GM19351 (cell line): Measurements from ENCODE around the gene RPL22.

ENCODE experiments used
- ATAC-seq: cut with Tn5 transposase; IDR thresholded peaks from one replicate; pipeline ENCODE4 v1.9.1; 2021; ENCODE audit warnings: mild to moderate bottlenecking, moderate library complexity; ENCODE audit not compliant: unreplicated experiment

The RPL22 gene

GRCh38 chr1:6175411-6175828 is 24.0 kb downstream of the RPL22 start:
- ATAC-seq: no peak

- ATAC-seq: no peak
Measured at GRCh38 chr1:6174621-6175410, 24.6 kb downstream of the RPL22 start.

GRCh38 chr1:6172549-6172948 is 26.8 kb downstream of the RPL22 start:
- no peak for ATAC-seq

- no peak for ATAC-seq
Measured at GRCh38 chr1:6171548-6172124, 27.8 kb downstream of the RPL22 start.

DNA sequence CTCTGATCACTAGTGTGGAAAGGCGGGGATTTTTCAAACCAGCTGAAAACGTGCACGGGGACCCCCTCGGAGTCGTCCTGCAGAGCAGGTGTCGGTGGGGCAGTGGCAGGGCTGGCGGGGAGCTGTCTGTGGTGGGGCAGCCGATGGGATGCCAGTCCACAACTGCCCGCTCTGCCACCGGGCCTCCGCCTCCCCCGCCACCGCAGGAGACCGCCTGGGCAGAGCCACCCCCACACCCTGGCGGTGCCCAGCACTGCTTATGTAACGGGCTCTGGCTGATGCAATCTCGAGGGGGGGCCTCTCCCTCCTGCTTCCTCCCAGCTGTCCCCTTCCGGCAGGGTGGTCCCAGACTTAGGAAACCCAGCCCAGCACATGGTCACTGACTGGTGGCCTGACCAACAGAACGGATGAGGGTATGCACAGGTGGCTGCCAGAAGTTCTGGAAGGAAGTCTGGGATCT is 28.6 kb downstream of the RPL22 start:
- no peak for ATAC-seq

DNA sequence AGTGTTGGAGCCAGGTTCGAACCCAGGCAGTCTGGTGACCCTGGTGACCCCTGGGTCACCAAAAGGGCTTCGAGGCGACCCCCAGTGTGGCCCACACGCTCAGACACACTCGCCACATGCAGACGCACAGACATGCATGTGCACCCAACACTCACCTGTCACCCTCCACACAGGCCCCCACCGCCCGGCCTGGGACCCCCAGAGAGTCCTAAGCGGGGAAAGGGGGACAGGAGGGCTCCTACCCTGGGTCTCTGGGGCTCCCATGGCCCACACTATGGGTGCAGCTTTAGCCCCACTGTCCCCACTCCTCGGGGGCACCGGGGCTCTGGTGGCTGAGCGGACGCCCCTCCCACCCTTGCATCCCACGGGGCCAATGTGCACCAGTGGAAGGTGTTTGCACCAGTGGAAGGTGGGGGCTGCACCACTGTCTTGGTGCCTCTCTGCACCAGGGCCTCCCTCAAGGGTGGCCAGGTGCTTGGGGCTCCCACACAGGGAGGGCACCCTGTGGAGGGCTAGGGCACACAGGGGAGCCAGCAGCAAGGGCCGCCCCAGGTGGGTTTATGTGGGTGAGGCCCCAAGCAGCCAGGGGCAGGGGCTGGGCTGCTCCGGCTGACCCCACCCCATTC is 29.2 kb downstream of the RPL22 start:
- no peak for ATAC-seq

- ATAC-seq: no peak
Measured at GRCh38 chr1:6168947-6169586, 30.3 kb downstream of the RPL22 start.

DNA sequence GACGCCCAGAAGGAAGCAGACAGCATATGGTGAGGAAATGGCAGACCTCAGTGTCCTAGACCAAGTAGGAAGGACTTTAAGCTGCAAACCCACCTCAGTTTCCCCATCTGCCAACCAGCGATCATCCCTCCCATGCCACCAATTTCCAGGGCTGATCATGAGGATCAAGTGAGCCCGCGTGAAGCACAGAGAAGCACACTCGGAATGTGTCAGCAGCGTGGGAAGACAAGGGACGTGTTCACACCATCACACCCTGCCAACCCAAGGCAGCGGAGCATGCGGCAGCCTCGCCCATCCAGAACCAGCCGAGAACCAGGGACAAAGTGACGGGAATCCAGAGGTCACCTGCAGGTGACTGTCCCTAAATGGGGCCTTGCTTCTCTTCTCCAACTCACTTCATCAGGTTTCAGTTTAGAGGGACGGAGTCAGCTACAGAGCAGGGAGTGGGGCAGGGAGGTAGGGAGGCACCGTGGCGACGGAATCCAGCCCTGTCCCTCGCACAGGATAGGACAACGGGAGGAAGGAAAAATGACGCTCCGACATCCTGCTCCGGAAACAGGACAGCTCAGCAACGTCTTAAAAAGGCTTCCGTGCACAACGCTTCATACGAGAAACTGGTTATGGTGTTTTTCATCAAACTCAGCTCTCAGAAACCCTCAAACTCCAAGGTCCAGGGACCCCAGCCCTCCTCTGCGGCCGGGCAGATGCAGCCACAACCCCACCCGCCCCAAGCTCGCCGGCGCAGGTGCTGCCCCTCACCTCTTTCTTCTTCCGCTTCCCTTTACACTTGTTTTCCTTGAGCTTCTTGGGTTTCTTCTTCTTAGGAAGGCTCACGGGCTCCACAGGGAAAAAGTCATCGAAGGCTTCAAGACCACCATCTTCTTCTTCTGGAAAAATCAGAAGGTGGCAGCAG is 31.7 kb downstream of the RPL22 start:
- ATAC-seq: no peak

- ATAC-seq: no peak
Measured at GRCh38 chr1:6166655-6167390, 32.6 kb downstream of the RPL22 start.

DNA sequence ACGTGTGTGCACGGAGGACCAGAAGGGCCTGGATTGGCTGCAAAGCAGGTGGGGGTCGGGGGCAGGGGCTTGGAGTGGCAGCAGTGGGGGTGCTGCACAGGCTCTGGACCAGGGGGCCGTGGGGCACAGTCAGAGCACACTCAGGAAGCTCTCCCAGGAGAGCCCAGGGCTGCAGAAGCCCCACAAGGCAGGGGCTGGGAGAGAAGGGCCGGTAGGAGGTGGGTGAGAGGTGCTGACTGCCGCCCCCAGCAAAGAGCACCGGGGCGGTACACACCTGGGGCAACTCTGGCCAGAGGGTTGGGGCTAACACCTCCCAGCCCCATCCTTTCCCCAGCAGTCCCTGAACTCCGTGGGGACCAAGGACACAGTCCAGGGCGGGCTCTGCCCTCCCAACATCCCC is 33.2 kb downstream of the RPL22 start:
- ATAC-seq: no peak

GRCh38 chr1:6165441-6165985 is 33.9 kb downstream of the RPL22 start:
- no peak for ATAC-seq

DNA sequence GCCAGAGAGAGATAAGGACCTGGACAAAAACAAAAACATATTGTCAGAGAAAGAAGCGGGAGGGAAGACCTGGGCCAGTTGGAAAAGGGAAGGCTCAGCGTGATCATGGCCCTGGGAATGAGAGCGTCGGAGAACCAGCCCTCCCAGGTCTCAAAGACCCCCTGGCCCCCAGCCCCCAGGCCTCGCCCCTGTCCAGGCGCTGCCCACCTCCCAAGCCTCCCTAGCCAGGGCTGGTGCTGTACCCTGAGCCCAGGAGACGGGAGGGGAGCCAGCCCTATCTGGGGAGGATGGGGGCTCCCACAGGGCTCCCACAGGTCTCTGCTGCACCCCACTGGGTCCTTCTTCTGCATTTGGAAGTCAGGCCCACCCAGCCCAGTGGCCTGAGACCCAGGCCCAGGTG is 34.4 kb downstream of the RPL22 start:
- ATAC-seq: no peak

DNA sequence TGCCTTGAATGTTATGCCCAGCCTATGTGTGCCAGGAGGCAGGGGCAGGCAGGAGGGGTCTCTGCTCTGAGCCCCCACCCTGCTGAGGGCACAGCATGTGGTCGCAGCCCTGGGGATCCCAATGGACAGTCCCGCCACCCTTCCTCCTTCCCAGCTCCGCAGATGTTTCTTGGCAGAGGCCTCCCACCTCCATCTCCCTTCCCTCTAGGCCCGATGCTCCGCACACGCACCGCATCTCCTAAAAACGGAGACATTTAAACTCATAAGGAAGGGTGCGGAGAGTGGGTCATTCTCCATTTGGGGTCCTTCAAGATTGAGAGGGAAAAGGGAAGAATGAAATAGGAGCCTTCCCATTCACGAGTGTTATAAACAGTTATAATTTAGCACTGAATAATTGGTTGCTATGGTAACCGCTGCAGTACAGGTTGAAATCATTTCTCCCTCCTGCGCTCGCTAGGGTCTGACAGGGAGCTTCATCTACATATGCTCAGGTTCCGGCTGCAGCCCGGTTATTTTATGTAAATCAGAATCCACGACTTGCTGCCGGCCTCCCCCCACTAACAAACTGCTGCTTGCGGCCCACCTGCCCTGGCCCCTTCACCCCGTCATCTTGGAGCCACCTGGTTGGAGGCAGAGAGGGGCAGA is 35.3 kb downstream of the RPL22 start:
- ATAC-seq: no peak

- ATAC-seq: no peak
Measured at GRCh38 chr1:6163191-6163972, 36.0 kb downstream of the RPL22 start.

- no peak for ATAC-seq
Measured at GRCh38 chr1:6162773-6163172, 36.6 kb downstream of the RPL22 start.

- no peak for ATAC-seq
Measured at GRCh38 chr1:6162341-6162740, 37.1 kb downstream of the RPL22 start.

- ATAC-seq: no peak
Measured at GRCh38 chr1:6158181-6158580, 41.2 kb downstream of the RPL22 start.

- ATAC-seq: no peak
Measured at GRCh38 chr1:6157528-6158174, 41.7 kb downstream of the RPL22 start.
